Measurements from ENCODE around the gene DOCK7.

DNA sequence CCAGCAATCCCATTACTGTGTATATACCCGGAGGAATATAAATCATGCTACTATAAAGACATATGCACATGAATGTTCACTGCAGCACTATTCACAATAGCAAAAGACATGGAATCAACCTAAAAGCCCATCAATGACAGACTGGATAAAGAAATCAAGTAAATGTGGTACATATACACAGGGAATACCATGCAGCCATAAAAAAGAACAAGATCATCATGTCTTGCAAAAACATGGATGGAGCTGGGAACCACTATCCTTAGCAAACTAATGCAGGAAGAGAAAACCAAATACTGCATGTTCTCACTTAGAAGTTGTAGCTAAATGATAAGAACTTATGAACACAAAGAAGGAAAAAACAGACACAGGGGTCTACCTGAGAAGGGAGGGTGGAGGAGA lies 97.2 kb downstream of the DOCK7 start:
- TF ChIP-seq GTF2F1 (IDR thresholded peaks at IDR 0.05; ENCODE audit: low read length) (no peak), TP53 (CRISPR knock-in tag; conservative IDR thresholded peaks at IDR 0.05) (no peak), JUNB (CRISPR knock-in tag; IDR thresholded peaks at IDR 0.05; ENCODE audit: borderline replicate concordance) (no peak), SP1 (IDR thresholded peaks at IDR 0.05) (no peak), SP1 (CRISPR knock-in tag; IDR thresholded peaks at IDR 0.05) (no peak), FOXA1 (IDR thresholded peaks at IDR 0.05) (no peak), FOXA1 (CRISPR knock-in tag; IDR thresholded peaks at IDR 0.05) (no peak), MXI1 (IDR thresholded peaks at IDR 0.05; ENCODE audit: borderline replicate concordance, low read depth, low read length) (no peak)
- TF ChIP-seq, protein P1, sequence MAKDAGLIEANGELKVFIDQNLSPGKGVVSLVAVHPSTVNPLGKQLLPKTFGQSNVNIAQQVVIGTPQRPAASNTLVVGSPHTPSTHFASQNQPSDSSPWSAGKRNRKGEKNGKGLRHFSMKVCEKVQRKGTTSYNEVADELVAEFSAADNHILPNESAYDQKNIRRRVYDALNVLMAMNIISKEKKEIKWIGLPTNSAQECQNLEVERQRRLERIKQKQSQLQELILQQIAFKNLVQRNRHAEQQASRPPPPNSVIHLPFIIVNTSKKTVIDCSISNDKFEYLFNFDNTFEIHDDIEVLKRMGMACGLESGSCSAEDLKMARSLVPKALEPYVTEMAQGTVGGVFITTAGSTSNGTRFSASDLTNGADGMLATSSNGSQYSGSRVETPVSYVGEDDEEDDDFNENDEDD (CRISPR knock-in tag; IDR thresholded peaks at IDR 0.05; ENCODE audit: borderline replicate concordance), result no peak
- TF ChIP-seq, protein P2, sequence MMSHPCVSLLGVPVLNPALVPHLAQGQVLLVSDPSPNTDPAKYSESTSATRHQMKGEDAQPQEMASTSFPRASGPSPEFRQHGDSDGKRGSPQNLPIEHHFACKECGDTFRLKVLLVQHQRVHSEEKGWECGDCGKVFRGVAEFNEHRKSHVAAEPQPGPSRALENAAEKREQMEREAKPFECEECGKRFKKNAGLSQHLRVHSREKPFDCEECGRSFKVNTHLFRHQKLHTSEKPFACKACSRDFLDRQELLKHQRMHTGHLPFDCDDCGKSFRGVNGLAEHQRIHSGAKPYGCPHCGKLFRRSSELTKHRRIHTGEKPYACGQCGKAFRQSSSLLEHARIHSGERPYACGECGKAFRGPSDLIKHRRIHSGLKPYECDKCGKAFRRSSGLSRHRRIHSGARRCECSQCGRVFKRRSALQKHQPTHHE (CRISPR knock-in tag; IDR thresholded peaks at IDR 0.05; ENCODE audit: borderline replicate concordance), result no peak
- TF ChIP-seq, protein P3, sequence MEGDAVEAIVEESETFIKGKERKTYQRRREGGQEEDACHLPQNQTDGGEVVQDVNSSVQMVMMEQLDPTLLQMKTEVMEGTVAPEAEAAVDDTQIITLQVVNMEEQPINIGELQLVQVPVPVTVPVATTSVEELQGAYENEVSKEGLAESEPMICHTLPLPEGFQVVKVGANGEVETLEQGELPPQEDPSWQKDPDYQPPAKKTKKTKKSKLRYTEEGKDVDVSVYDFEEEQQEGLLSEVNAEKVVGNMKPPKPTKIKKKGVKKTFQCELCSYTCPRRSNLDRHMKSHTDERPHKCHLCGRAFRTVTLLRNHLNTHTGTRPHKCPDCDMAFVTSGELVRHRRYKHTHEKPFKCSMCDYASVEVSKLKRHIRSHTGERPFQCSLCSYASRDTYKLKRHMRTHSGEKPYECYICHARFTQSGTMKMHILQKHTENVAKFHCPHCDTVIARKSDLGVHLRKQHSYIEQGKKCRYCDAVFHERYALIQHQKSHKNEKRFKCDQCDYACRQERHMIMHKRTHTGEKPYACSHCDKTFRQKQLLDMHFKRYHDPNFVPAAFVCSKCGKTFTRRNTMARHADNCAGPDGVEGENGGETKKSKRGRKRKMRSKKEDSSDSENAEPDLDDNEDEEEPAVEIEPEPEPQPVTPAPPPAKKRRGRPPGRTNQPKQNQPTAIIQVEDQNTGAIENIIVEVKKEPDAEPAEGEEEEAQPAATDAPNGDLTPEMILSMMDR (CRISPR knock-in tag; IDR thresholded peaks at IDR 0.05), result no peak

Measured in HepG2 (cell line).